Cardiac fibroblast (primary cell): ENCODE measurements around the gene SRRM5.

Experiments
- DNase-seq, 2 donors: peaks; one replicate each; pipeline versions ENCODE4 v3.0.0 to v3.0.0-alpha.2; 2010; ENCODE audit warnings: low read depth in 2 of 2
- H3K4me3 ChIP-seq, 2 donors: replicated peaks in 1 of 2; 1 replicate in 1 of 2; 2 replicates in 1 of 2; pipeline ENCODE4 v1.5.1; 2011; ENCODE audit warnings: low read depth in 2 of 2, low read length in 2 of 2, mild to moderate bottlenecking in 2 of 2, moderate library complexity in 1 of 2
- CTCF ChIP-seq: IDR thresholded peaks from one replicate; pipeline ENCODE4 v1.5.1; 2011; ENCODE audit warnings: low read depth, mild to moderate bottlenecking, low read length, inconsistent platforms

The SRRM5 gene

GRCh38 chr19:43570174-43570791 is 41.6 kb upstream of the SRRM5 start:
- no peak for TF ChIP-seq CTCF
- no peak for DNase-seq
- H3K4me3 ChIP-seq = no peak overlapping the region

- no peak for TF ChIP-seq CTCF
- no peak for DNase-seq
- no peak overlapping the region for H3K4me3 ChIP-seq
Measured at GRCh38 chr19:43572171-43572588, 39.7 kb upstream of the SRRM5 start.

- no peak for TF ChIP-seq CTCF
- H3K4me3 ChIP-seq = peak overlapping the region; percentile 83 to 90
- DNase-seq = peak; percentile 21 to 57
Measured at GRCh38 chr19:43574424-43575155, 37.3 kb upstream of the SRRM5 start.

- no peak for TF ChIP-seq CTCF
- DNase-seq = peak; percentile 99
- peak within 1 kb of the TSS; percentile 83 to 90 for H3K4me3 ChIP-seq
Measured at GRCh38 chr19:43575156-43575950, 36.5 kb upstream of the SRRM5 start, which contains the start of the genes PINLYP and XRCC1. PINLYP (plus strand) TSS chr19:43575801; CDS start chr19:43577192, 1,391 bp downstream. XRCC1 (minus strand) TSS chr19:43575527; CDS start chr19:43575458, 69 bp downstream.

GRCh38 chr19:43575955-43576878 is 35.7 kb upstream of the SRRM5 start:
- H3K4me3 ChIP-seq = peak overlapping the region; percentile 39 to 49
- peak in 1 of 2 donors; percentile 4 for DNase-seq
- TF ChIP-seq CTCF = no peak

GRCh38 chr19:43578787-43579186 is 33.1 kb upstream of the SRRM5 start:
- TF ChIP-seq CTCF = no peak
- DNase-seq = no peak
- no peak overlapping the region for H3K4me3 ChIP-seq
